ENCODE data around the gene ATP2C2. TPM values are rescaled to one million over a fixed set of nuclear protein-coding genes. Genes with fewer than 3 reads are reported as not detected.

The ATP2C2 gene
- total and polyA plus RNA-seq, 2 donors (not counting 1 experiment from before 2014, with no cell fraction given) = not detected

DNA sequence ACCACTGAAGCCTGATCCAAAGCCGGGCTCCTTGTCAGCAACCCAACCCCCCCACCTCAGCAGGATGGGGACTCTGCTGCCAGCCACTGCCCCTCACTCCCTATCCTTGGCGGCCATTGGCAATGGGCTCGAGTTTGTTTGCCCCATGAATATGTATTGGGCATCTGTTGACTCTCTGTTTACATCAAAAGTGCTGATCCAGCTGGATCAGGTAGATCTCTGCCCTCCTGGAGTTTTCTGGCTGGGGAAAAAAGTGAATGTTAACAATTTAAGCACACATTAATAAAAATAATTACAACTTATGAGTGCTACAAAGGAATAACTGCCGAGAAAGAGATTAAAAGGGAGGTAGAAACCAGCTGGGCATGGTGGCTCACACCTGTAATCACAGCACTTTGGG is 62.5 kb downstream of the ATP2C2 start:
- peaks cover 3% of the 10 kb centered on the region for H3K27me3 ChIP-seq (ENCODE audit: control insufficient read depth, insufficient read depth, low read length)
- no peaks in the 10 kb centered on the region for H3K4me1 ChIP-seq (ENCODE audit: control insufficient read depth, extremely low read depth, insufficient read depth, low read length)
- H4K20me1 ChIP-seq (ENCODE audit: control insufficient read depth, extremely low read depth, insufficient read depth, low read length) = no peaks in the 10 kb centered on the region
- no peak overlapping the region for H3K4me3 ChIP-seq (replicated peaks in 1 of 4; ENCODE audit: control extremely low read depth in 1 of 4, insufficient read depth in 1 of 4, low read depth in 3 of 4, low read length in 4 of 4)
- DNase-seq (ENCODE audit: low read depth in 2 of 2) = no peak
- no peak for TF ChIP-seq EZH2 (IDR thresholded peaks at IDR 0.05; ENCODE audit: low read length, missing control alignments)
- TF ChIP-seq, protein P1, sequence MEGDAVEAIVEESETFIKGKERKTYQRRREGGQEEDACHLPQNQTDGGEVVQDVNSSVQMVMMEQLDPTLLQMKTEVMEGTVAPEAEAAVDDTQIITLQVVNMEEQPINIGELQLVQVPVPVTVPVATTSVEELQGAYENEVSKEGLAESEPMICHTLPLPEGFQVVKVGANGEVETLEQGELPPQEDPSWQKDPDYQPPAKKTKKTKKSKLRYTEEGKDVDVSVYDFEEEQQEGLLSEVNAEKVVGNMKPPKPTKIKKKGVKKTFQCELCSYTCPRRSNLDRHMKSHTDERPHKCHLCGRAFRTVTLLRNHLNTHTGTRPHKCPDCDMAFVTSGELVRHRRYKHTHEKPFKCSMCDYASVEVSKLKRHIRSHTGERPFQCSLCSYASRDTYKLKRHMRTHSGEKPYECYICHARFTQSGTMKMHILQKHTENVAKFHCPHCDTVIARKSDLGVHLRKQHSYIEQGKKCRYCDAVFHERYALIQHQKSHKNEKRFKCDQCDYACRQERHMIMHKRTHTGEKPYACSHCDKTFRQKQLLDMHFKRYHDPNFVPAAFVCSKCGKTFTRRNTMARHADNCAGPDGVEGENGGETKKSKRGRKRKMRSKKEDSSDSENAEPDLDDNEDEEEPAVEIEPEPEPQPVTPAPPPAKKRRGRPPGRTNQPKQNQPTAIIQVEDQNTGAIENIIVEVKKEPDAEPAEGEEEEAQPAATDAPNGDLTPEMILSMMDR (conservative IDR thresholded peaks at IDR 0.05 in 1 of 2, IDR thresholded peaks at IDR 0.05 in 1 of 2; ENCODE audit: low read depth in 1 of 2, low read length in 2 of 2) = no peak
- no peak overlapping the region for H3K9ac ChIP-seq (ENCODE audit: insufficient read depth, low read length)
- no peak overlapping the region for H3K4me2 ChIP-seq (ENCODE audit: extremely low read depth, insufficient read depth, low read length)
- H3K36me3 ChIP-seq (ENCODE audit: control insufficient read depth, insufficient read depth, low read length) = no peaks in the 10 kb centered on the region
- no peak overlapping the region for H3K27ac ChIP-seq (ENCODE audit: insufficient read depth, low read length)
- no peak overlapping the region for H2AFZ ChIP-seq (ENCODE audit: low read length)
- no peaks in the 10 kb centered on the region for H3K9me3 ChIP-seq (ENCODE audit: control insufficient read depth, insufficient read depth, low read depth, low read length)
- H3K79me2 ChIP-seq (ENCODE audit: control insufficient read depth, insufficient read depth, low read length) = no peaks in the 10 kb centered on the region

DNA sequence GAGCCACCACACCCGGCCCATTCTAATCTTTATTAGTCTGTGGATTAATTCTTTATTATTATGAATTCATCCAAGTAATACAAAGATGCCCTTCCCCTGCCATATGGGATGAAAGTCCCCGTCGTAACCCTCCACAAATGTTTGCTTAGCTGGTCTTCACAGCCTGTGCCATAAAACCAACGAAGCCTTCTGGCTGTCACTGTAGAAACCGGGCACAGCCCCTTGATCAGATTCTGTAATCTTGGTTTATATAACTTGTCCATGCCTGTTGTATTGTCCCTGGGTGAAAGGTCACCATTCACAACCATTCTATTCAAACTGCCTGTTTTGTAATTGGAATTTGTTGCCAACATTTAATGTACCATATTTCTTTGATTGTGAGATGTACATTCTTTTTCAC is 66.5 kb downstream of the ATP2C2 start:
- H4K20me1 ChIP-seq (ENCODE audit: control insufficient read depth, extremely low read depth, insufficient read depth, low read length) = no peaks in the 10 kb centered on the region
- no peaks in the 10 kb centered on the region for H3K4me1 ChIP-seq (ENCODE audit: control insufficient read depth, extremely low read depth, insufficient read depth, low read length)
- H3K27me3 ChIP-seq (ENCODE audit: control insufficient read depth, insufficient read depth, low read length) = peaks cover 6% of the 10 kb centered on the region
- H3K4me3 ChIP-seq (replicated peaks in 1 of 4; ENCODE audit: control extremely low read depth in 1 of 4, insufficient read depth in 1 of 4, low read depth in 3 of 4, low read length in 4 of 4) = no peak overlapping the region
- no peak for DNase-seq (ENCODE audit: low read depth in 2 of 2)
- no peaks in the 10 kb centered on the region for H3K9me3 ChIP-seq (ENCODE audit: control insufficient read depth, insufficient read depth, low read depth, low read length)
- H3K4me2 ChIP-seq (ENCODE audit: extremely low read depth, insufficient read depth, low read length) = no peak overlapping the region
- H3K9ac ChIP-seq (ENCODE audit: insufficient read depth, low read length) = no peak overlapping the region
- H3K36me3 ChIP-seq (ENCODE audit: control insufficient read depth, insufficient read depth, low read length) = no peaks in the 10 kb centered on the region
- H2AFZ ChIP-seq (ENCODE audit: low read length) = no peak overlapping the region
- TF ChIP-seq, protein P1 (conservative IDR thresholded peaks at IDR 0.05 in 1 of 2, IDR thresholded peaks at IDR 0.05 in 1 of 2; ENCODE audit: low read depth in 1 of 2, low read length in 2 of 2) = no peak
- TF ChIP-seq EZH2 (IDR thresholded peaks at IDR 0.05; ENCODE audit: low read length, missing control alignments) = no peak
- H3K27ac ChIP-seq (ENCODE audit: insufficient read depth, low read length) = no peak overlapping the region
- no peaks in the 10 kb centered on the region for H3K79me2 ChIP-seq (ENCODE audit: control insufficient read depth, insufficient read depth, low read length)

DNA sequence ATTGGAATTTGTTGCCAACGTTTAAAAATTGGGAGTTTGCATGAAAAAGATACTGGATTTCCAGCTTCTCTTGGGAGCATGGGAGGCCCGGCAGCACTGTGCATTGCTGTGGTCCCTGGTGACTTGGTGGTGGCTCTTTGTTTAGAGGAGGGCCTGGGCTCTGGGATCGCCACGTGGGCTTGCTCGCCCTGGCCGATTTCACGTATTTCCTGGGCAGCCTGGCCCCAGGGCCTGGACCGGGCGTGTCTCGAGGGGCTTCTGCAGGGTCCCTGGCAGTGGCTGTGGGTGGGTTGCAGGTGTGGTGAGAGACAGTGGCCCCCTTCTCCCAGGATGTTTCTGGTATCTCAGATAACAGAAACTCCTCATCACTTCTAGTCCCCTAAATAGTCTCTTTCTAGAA is 67.9 kb downstream of the ATP2C2 start:
- Histone ChIP-seq H2AFZ (ENCODE audit: low read length) (no peak overlapping the region), H3K4me3 (replicated peaks in 1 of 4; ENCODE audit: control extremely low read depth in 1 of 4, insufficient read depth in 1 of 4, low read depth in 3 of 4, low read length in 4 of 4) (no peak overlapping the region), H3K27me3 (ENCODE audit: control insufficient read depth, insufficient read depth, low read length) (peaks cover 3% of the 10 kb centered on the region), H3K4me2 (ENCODE audit: extremely low read depth, insufficient read depth, low read length) (no peak overlapping the region), H3K9me3 (ENCODE audit: control insufficient read depth, insufficient read depth, low read depth, low read length) (no peaks in the 10 kb centered on the region), H3K9ac (ENCODE audit: insufficient read depth, low read length) (no peak overlapping the region), H3K36me3 (ENCODE audit: control insufficient read depth, insufficient read depth, low read length) (no peaks in the 10 kb centered on the region), H4K20me1 (ENCODE audit: control insufficient read depth, extremely low read depth, insufficient read depth, low read length) (no peaks in the 10 kb centered on the region), H3K27ac (ENCODE audit: insufficient read depth, low read length) (no peak overlapping the region), H3K79me2 (ENCODE audit: control insufficient read depth, insufficient read depth, low read length) (no peaks in the 10 kb centered on the region), H3K4me1 (ENCODE audit: control insufficient read depth, extremely low read depth, insufficient read depth, low read length) (no peaks in the 10 kb centered on the region)
- DNase-seq (ENCODE audit: low read depth in 2 of 2) = no peak
- TF ChIP-seq EZH2 (IDR thresholded peaks at IDR 0.05; ENCODE audit: low read length, missing control alignments) = no peak
- TF ChIP-seq, protein P1 (conservative IDR thresholded peaks at IDR 0.05 in 1 of 2, IDR thresholded peaks at IDR 0.05 in 1 of 2; ENCODE audit: low read depth in 1 of 2, low read length in 2 of 2) = no peak

All from fibroblast of lung (primary cell).